SK-N-SH (cell line): ENCODE measurements around the gene PCBP3.
"Not testable (repeated sequence)": the region's sequence is repeated elsewhere in the genome, so short reads cannot be mapped to it uniquely, and the experiment has no call there.

Experiments
- CTCF ChIP-seq: fragments of 200-600 bp; sonication (generic); IDR thresholded peaks from 2 replicates; pipeline ENCODE4 v1.6.1; 2017; ENCODE audit warnings: antibody characterized with exemption, mild to moderate bottlenecking, moderate library complexity
- EP300 ChIP-seq, 2 experiments: IDR thresholded peaks; 2 replicates each; pipeline versions ENCODE4 v1.4.0 to v1.6.1; 2012; ENCODE audit warnings: borderline replicate concordance in 1 of 2, low read depth in 1 of 2, low read length in 1 of 2
- FOSL2 ChIP-seq: IDR thresholded peaks from 2 replicates; pipeline ENCODE4 v1.4.0; 2012; ENCODE audit warnings: low read depth, mild to moderate bottlenecking, moderate library complexity, borderline replicate concordance
- FOXM1 ChIP-seq: IDR thresholded peaks from 2 replicates; pipeline ENCODE4 v1.4.0; 2012; ENCODE audit warnings: low read depth, mild to moderate bottlenecking
- GABPA ChIP-seq: IDR thresholded peaks from 2 replicates; pipeline ENCODE4 v1.4.0; 2012; ENCODE audit warnings: low read depth, mild to moderate bottlenecking
- MXI1 ChIP-seq: IDR thresholded peaks from 2 replicates; pipeline ENCODE4 v1.6.1; 2012; ENCODE audit warnings: mild to moderate bottlenecking, low read depth, low read length, improper control_type of control experiment
- NRF1 ChIP-seq: IDR thresholded peaks from 2 replicates; pipeline ENCODE4 v1.6.1; 2012; ENCODE audit warnings: low read depth, mild to moderate bottlenecking, low read length
- POLR2AphosphoS5 ChIP-seq: IDR thresholded peaks from 2 replicates; pipeline ENCODE4 v1.6.1; 2012; ENCODE audit warnings: low read depth, low read length
- RAD21 ChIP-seq: IDR thresholded peaks from 2 replicates; pipeline ENCODE4 v1.6.1; 2012; ENCODE audit warnings: mild to moderate bottlenecking, low read length
- REST ChIP-seq: IDR thresholded peaks from 2 replicates; pipeline ENCODE4 v1.6.1; 2012; ENCODE audit warnings: mild to moderate bottlenecking, low read depth, low read length, moderate library complexity
- RFX5 ChIP-seq: IDR thresholded peaks from 2 replicates; pipeline ENCODE4 v1.6.1; 2012; ENCODE audit warnings: mild to moderate bottlenecking, improper control_type of control experiment, low read length
- RXRA ChIP-seq: IDR thresholded peaks from 2 replicates; pipeline ENCODE4 v1.4.0; 2012; ENCODE audit warnings: low read depth, mild to moderate bottlenecking, borderline replicate concordance
- SMC3 ChIP-seq: IDR thresholded peaks from 2 replicates; pipeline ENCODE4 v1.6.1; 2012; ENCODE audit warnings: low read depth, low read length, improper control_type of control experiment
- USF2 ChIP-seq: fragments of 150-350 bp; IDR thresholded peaks from 2 replicates; pipeline ENCODE4 v1.6.1; 2017; ENCODE audit warnings: antibody characterized with exemption, low read length, low read depth, borderline replicate concordance

DNA sequence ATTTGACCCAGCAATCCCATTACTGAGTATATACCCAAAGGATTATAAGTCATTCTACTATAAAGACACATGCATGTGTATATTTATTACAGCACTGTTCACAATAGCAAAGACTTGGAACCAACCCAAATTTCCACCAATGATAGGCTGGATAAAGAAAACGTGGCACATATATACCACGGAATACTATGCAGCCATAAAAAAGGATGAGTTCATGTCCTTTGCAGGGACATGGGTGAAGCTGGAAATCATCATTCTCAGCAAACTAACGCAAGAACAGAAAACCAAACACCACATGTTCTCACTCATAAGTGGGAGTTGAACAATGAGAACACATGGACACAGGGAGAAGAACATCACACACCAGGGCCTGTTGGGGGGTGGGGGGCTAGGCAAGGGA is 165.1 kb downstream of the PCBP3 start:
- not testable (repeated sequence) for TF ChIP-seq CTCF; MXI1; POLR2AphosphoS5; EP300 (IDR thresholded peaks at IDR 0.05; ENCODE audit: borderline replicate concordance in 1 of 2, low read depth in 1 of 2, low read length in 1 of 2); REST; FOSL2; RAD21; RXRA; USF2; FOXM1; NRF1; GABPA; RFX5; SMC3
